Caco-2 (cell line): ENCODE measurements around the gene PRR5. TPM values are rescaled to one million over a fixed set of nuclear protein-coding genes. Genes with fewer than 3 reads are reported as not detected.
A peak's percentile ranks its signal among the peaks of the same experiment; 100 is the strongest.

Experiments
- BruUV-seq: library from RNA; stranded (reverse); fragments of 400-500 nt; replicated peaks from 2 replicates; lab custom pipeline; 2021; lab: Mats Ljungman, UMichigan
- CTCF ChIA-PET: fragments of 300-600 bp; sonication (Branson Sonifier 250); formaldehyde crosslinking; loops from one replicate; lab custom pipeline; 2022; ENCODE audit warnings: antibody characterized with exemption; lab: Charles Lee
- POLR2A ChIA-PET: fragments of 300-600 bp; sonication (Branson Sonifier 250); formaldehyde crosslinking; loops from one replicate; lab custom pipeline; 2022; ENCODE audit warnings: antibody characterized with exemption; lab: Charles Lee
- DNase-seq, 2 experiments: peaks; one replicate each; pipeline versions ENCODE4 v3.0.0 to v3.0.0-alpha.2; 2020 to 2022
- H3K27me3 ChIP-seq: replicated peaks from 2 replicates; pipeline ENCODE4 v1.6.0; 2011; ENCODE audit warnings: low read length; ENCODE audit not compliant: control insufficient read depth, insufficient read depth
- H3K36me3 ChIP-seq: 2 replicates; pipeline ENCODE4 v1.5.1; 2011; ENCODE audit warnings: low read length; ENCODE audit not compliant: control insufficient read depth, insufficient read depth
- H3K4me1 ChIP-seq: fragments of 250-450 bp; sonication (Bioruptor Pico); 2 replicates; pipeline ENCODE4 v1.5.1; 2020; ENCODE audit warnings: mild to moderate bottlenecking
- H3K4me3 ChIP-seq: 2 replicates; pipeline ENCODE4 v1.5.1; 2011; ENCODE audit warnings: low read depth, mild to moderate bottlenecking, control low read depth, low read length
- H3K9me3 ChIP-seq: fragments of 250-450 bp; sonication (Bioruptor Pico); 2 replicates; pipeline ENCODE4 v1.5.1; 2020; ENCODE audit warnings: mild to moderate bottlenecking, moderate library complexity
- H3K27ac Mint-ChIP-seq: one replicate; pipeline ENCODE4 v1.8.0; 2022; ENCODE audit warnings: mixed read lengths; ENCODE audit not compliant: unreplicated experiment
- H3K27me3 Mint-ChIP-seq: one replicate; pipeline ENCODE4 v1.8.0; 2022; ENCODE audit warnings: mixed read lengths; ENCODE audit not compliant: insufficient read depth, unreplicated experiment
- H3K36me3 Mint-ChIP-seq: one replicate; pipeline ENCODE4 v1.8.0; 2022; ENCODE audit warnings: mild to moderate bottlenecking, mixed read lengths; ENCODE audit not compliant: insufficient read depth, unreplicated experiment
- H3K4me1 Mint-ChIP-seq: one replicate; pipeline ENCODE4 v1.8.0; 2022; ENCODE audit warnings: low read depth, mixed read lengths; ENCODE audit not compliant: unreplicated experiment
- H3K4me3 Mint-ChIP-seq: one replicate; pipeline ENCODE4 v1.8.0; 2022; ENCODE audit warnings: mild to moderate bottlenecking, moderate library complexity, mixed read lengths; ENCODE audit not compliant: unreplicated experiment
- H3K9me3 Mint-ChIP-seq: one replicate; pipeline ENCODE4 v1.8.0; 2022; ENCODE audit warnings: mixed read lengths; ENCODE audit not compliant: unreplicated experiment
- intact Hi-C: fragments of 100-400 bp; cut with micrococcal nuclease; formaldehyde crosslinking; loops from one replicate; pipeline ENCODE4 v1.10.0; 2022; ENCODE audit not compliant: unreplicated experiment
- total RNA-seq: library from RNA; stranded (reverse); gene quantifications from 2 replicates; pipeline ENCODE4 v1.2.3, GENCODE V29; 2022
- TF ChIP-seq, protein P1 (sequence below), 2 experiments: fragments of 200-600 bp in 1 of 2; IDR thresholded peaks; 1 replicate in 1 of 2; 2 replicates in 1 of 2; pipeline versions ENCODE4 v1.5.1 to v1.8.0; 2011 to 2022; ENCODE audit warnings: antibody characterized with exemption in 1 of 2, control low read depth in 1 of 2, inconsistent platforms in 1 of 2, low read depth in 1 of 2, low read length in 1 of 2, mild to moderate bottlenecking in 1 of 2, moderate library complexity in 1 of 2; ENCODE audit not compliant: insufficient read depth in 1 of 2, severe bottlenecking in 1 of 2, unreplicated experiment in 1 of 2

The PRR5 gene
- total RNA-seq, 1 experiment from 2014 or later, result 82.8 TPM

DNA sequence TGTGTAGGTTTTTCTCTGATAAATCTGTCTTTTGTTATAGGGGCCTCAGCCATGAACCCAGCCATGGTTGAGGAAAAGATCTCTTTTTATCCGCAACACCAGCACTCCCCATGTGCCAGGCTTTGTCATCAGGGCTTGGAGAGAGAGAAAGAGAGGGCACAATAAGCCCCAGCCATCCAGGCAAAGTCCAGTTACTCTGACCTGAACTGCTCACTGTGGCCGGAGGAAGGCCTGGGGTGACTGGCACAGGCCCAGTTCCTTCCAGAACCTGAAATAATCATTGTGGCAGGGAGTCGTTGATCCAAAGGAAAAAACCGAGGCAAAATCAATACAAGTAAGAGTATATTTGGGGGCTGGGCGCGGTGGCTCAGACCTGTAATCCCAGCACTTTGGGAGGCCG, 46.5 kb downstream of the PRR5 start:
- Mint-ChIP-seq H3K9me3 (no peaks in the 10 kb centered on the region), H3K36me3 (peaks cover 38% of the 10 kb centered on the region), H3K4me1 (peaks cover 22% of the 10 kb centered on the region), H3K27ac (peak overlapping the region; percentile 93), H3K4me3 (no peak overlapping the region), H3K27me3 (no peaks in the 10 kb centered on the region)
- H3K27me3 ChIP-seq, result no peaks in the 10 kb centered on the region
- intact Hi-C loops, result no loop called here
- BruUV-seq, result no TSS peak
- DNase-seq, result no peak
- H3K4me3 ChIP-seq, result no peak overlapping the region
- peaks cover 43% of the 10 kb centered on the region for H3K4me1 ChIP-seq
- H3K9me3 ChIP-seq, result no peaks in the 10 kb centered on the region
- ChIA-PET CTCF (no interaction called here), POLR2A (no interaction called here)
- TF ChIP-seq, protein P1, sequence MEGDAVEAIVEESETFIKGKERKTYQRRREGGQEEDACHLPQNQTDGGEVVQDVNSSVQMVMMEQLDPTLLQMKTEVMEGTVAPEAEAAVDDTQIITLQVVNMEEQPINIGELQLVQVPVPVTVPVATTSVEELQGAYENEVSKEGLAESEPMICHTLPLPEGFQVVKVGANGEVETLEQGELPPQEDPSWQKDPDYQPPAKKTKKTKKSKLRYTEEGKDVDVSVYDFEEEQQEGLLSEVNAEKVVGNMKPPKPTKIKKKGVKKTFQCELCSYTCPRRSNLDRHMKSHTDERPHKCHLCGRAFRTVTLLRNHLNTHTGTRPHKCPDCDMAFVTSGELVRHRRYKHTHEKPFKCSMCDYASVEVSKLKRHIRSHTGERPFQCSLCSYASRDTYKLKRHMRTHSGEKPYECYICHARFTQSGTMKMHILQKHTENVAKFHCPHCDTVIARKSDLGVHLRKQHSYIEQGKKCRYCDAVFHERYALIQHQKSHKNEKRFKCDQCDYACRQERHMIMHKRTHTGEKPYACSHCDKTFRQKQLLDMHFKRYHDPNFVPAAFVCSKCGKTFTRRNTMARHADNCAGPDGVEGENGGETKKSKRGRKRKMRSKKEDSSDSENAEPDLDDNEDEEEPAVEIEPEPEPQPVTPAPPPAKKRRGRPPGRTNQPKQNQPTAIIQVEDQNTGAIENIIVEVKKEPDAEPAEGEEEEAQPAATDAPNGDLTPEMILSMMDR (IDR thresholded peaks at IDR 0.05; ENCODE audit: insufficient read depth in 1 of 2, low read depth in 1 of 2, low read length in 1 of 2, severe bottlenecking in 1 of 2, unreplicated experiment in 1 of 2), result no peak
- H3K36me3 ChIP-seq, result no peaks in the 10 kb centered on the region

DNA sequence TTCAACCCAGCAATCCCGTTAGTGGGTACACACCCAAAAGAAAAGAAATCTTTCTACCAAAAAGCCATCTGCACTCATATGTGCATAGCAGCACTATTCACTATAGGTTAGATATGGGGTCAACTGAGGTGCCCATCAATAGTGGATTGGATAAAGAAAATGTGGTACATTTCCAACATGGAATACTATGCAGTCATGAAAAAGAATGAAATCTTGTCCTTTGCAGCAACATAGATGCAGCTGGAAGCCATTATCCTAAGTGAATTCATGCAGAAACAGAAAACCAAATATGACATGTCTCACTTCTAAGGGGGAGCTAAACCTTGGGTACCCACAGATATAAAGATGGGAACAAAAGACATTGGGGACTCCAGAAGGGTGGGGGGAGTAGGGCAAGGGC, 48.5 kb downstream of the PRR5 start:
- Histone ChIP-seq H3K9me3 (no peaks in the 10 kb centered on the region), H3K4me1 (peaks cover 57% of the 10 kb centered on the region), H3K27me3 (no peaks in the 10 kb centered on the region), H3K4me3 (no peak overlapping the region), H3K36me3 (no peaks in the 10 kb centered on the region)
- POLR2A ChIA-PET, result no interaction called here
- no TSS peak for BruUV-seq
- Mint-ChIP-seq H3K27me3 (no peaks in the 10 kb centered on the region), H3K9me3 (no peaks in the 10 kb centered on the region), H3K36me3 (peaks cover 29% of the 10 kb centered on the region), H3K27ac (no peak overlapping the region), H3K4me3 (no peak overlapping the region), H3K4me1 (peaks cover 28% of the 10 kb centered on the region)
- no peak for DNase-seq
- TF ChIP-seq, protein P1 (IDR thresholded peaks at IDR 0.05; ENCODE audit: insufficient read depth in 1 of 2, low read depth in 1 of 2, low read length in 1 of 2, severe bottlenecking in 1 of 2, unreplicated experiment in 1 of 2), result no peak
- intact Hi-C loops, result no loop called here
- CTCF ChIA-PET, result no interaction called here

DNA sequence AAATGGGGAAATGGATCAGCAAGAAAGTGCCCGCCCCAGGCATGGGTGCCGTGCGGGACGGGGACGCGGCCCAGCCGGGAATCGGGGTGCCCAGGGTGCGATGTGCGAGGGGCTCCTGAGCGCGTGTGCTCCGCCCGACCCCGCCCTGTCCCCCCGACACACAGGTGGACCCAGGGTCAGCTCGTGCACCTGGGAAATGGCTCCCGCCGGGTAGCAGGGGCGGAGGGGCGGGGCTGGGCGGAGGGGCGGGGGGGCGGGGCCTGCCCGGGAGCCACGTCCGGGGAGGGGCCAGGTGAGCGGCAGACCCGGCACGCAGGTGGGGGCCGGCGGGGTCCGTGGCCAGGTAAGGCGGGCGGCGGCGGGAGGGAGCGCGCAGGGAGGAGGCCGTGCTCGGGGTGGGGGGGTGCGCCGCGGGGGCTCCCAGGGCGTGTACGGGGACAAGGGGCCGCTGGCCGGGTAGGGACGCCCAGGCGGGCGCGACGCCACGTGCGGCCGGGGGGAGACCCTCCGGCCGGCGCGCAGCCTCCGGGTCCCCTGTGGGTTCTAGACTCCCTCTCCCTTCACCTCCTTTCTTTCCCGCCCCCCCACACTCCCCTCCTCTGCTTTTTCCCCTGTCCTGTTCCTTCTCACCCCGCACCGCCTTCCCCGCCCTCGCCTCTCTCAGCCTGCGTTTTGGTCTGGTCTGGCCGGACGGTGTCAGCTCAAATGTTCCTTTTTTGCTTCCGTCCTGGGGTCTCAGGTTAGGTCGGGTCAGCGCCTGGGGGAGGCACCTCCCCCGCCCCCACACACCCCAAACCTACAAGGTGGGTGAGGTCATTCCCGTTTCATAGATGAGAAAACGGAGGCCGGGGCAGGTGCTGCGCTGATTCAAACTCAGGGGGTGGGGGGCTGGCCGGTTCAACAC, 50.5 kb downstream of the PRR5 start, which contains the start of gene ARHGAP8:
Gene ARHGAP8 (plus strand): TSS at position 291 of the 904 bp plus-strand sequence. CDS start 33,953 bp downstream, outside the sequence.
- POLR2A ChIA-PET, result interaction anchor here (0.7 kb wide), 1 partner anchor 521 kb away, joined by 3 read pairs; no protein-coding TSS in a partner anchor
- peaks cover 27% of the 10 kb centered on the region for H3K36me3 Mint-ChIP-seq
- peak within 1 kb of the TSS; percentile 94 for H3K27ac Mint-ChIP-seq

More for the DNA sequence above, 50.5 kb downstream of the PRR5 start, which contains the start of gene ARHGAP8:
- Histone ChIP-seq H3K27me3 (no peaks in the 10 kb centered on the region), H3K4me1 (peaks cover 51% of the 10 kb centered on the region), H3K9me3 (no peaks in the 10 kb centered on the region), H3K36me3 (no peaks in the 10 kb centered on the region), H3K4me3 (peak within 1 kb of the TSS; percentile 81)
- Mint-ChIP-seq H3K4me3 (peak within 1 kb of the TSS; percentile 88), H3K27me3 (no peaks in the 10 kb centered on the region), H3K4me1 (peaks cover 27% of the 10 kb centered on the region), H3K9me3 (no peaks in the 10 kb centered on the region)
- CTCF ChIA-PET, result interaction anchor here (0.6 to 0.7 kb wide), 4 partner anchors 12 to 667 kb away, joined by 4 to 7 read pairs (median 4); no protein-coding TSS in a partner anchor
- TF ChIP-seq, protein P1 (IDR thresholded peaks at IDR 0.05; ENCODE audit: insufficient read depth in 1 of 2, low read depth in 1 of 2, low read length in 1 of 2, severe bottlenecking in 1 of 2, unreplicated experiment in 1 of 2), result no peak
- DNase-seq, result peak; percentile 84 to 85
- BruUV-seq, result no TSS peak
- intact Hi-C loops, result no loop called here
